ENCODE measurements around the gene MGLL. TPM values are rescaled to one million over a fixed set of nuclear protein-coding genes. Genes with fewer than 3 reads are reported as not detected.

Gene MGLL
- total and polyA plus RNA-seq, 8 donors, result 3.3 to 11.4 (median 6.6) TPM

- DNase-seq (peak in 1 of 6 donors; percentile 33), FAIRE-seq (no peak)
Measured at GRCh38 chr3:127690106-127690505, 132.2 kb downstream of the MGLL start.

GRCh38 chr3:127689266-127689860 is 133.0 kb downstream of the MGLL start:
- DNase-seq (peak in 2 of 6 donors; percentile 35 to 45), ATAC-seq (no peak), FAIRE-seq (no peak)
- no peak for TF ChIP-seq CTCF (IDR thresholded peaks at IDR 0.05)
- 86 to 89% methylated on average over 19 of the region's 19 CpGs for WGBS, 2 donors
- intact Hi-C loops (cut with DNase I), result no loop called here
- H3K27me3 ChIP-seq, result no peaks in the 10 kb centered on the region
- H3K9me3 ChIP-seq, result no peaks in the 10 kb centered on the region
- no peak overlapping the region for H3K4me3 ChIP-seq
- no peaks in the 10 kb centered on the region for H3K36me3 ChIP-seq
- H3K27ac ChIP-seq, result no peak overlapping the region
- no peaks in the 10 kb centered on the region for H3K4me1 ChIP-seq

More at GRCh38 chr3:127690106-127690505, 132.2 kb downstream of the MGLL start:
- Histone ChIP-seq H3K4me1 (no peaks in the 10 kb centered on the region), H3K4me3 (no peak overlapping the region), H3K9me3 (no peaks in the 10 kb centered on the region), H3K27me3 (no peaks in the 10 kb centered on the region), H3K36me3 (no peaks in the 10 kb centered on the region), H3K27ac (no peak overlapping the region)
- 58 to 59% methylated on average over 4 of the region's 4 CpGs for WGBS, 2 donors
- no peak for TF ChIP-seq CTCF (IDR thresholded peaks at IDR 0.05)
- ATAC-seq, result no peak
- intact Hi-C loops (cut with DNase I), result loop anchor here in 1 of 3 donors (10.0 kb wide), 1 partner anchor 115 kb away; no protein-coding TSS in a partner anchor

DNA sequence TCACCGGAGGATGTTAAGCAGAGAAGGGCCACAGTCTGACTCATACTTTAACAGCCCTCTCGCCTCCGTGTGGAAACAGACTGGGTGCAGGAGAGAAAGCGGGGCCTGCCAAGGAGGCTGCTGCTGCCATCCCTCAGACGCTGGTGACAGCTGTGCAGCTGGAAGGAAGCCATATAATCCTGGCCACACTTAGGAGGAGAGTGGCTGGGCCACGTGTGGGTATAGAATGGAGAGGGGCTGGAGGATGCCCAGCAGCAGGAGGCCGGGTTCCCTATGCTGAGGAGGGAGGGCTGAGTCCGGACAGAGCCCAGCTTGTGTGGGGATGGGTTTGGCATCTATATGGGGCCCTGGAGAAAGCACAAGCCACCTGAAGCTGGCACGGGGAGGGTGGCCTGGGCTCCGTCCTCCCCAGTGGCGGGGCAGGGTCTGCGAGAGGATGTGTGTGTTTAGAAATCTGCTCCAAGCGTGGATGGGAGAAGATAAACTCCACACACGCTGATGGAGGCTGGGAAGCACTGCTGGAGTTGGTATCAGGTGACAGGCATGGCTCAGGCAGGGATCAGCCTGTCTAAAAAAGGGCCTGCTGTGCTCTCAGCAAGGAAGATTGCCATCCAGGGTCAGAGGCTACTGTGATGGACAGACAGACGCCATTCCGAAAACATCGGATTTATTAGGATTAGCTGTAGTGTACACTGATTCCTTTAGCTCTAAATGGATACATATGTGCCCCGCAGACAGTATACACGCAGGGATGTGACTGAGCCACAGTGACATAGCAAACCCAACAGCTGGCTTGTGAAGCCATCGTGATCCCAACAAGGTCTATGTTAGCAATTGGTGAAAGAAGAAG is 133.7 kb downstream of the MGLL start:
- ATAC-seq, result peak in 1 of 4 donors; percentile 24
- intact Hi-C loops (cut with DNase I), result no loop called here
- Histone ChIP-seq H3K36me3 (no peaks in the 10 kb centered on the region), H3K27ac (no peak overlapping the region), H3K4me1 (no peaks in the 10 kb centered on the region), H3K9me3 (no peaks in the 10 kb centered on the region), H3K4me3 (no peak overlapping the region), H3K27me3 (no peaks in the 10 kb centered on the region)
- WGBS, 2 donors, result 70 to 76% methylated on average over 20 of the region's 20 CpGs
- no peak for FAIRE-seq
- TF ChIP-seq CTCF (IDR thresholded peaks at IDR 0.05), result no peak
- DNase-seq, result peak in 2 of 6 donors; percentile 38 to 44

DNA sequence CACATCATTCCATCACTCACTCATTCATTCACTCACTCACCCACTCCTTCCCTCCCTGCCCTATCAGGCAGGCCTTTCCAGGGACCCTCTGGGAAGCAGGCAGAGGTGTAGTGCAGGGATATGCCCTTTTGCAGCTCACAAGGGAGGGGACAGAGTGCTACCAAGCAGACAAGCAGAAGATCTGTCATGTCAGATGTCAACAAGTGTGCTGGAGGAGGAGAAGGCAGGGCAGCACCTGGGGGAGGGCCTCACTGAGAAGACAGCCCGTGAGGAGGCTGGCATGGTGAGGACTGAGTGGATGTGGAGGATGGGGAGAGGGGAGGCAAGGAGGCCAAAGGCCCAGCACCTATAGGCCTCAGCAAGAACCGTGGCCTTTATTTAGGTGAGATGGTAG is 134.3 kb downstream of the MGLL start:
- Histone ChIP-seq H3K9me3 (no peaks in the 10 kb centered on the region), H3K4me3 (no peak overlapping the region), H3K4me1 (no peaks in the 10 kb centered on the region), H3K27ac (no peak overlapping the region), H3K36me3 (no peaks in the 10 kb centered on the region), H3K27me3 (no peaks in the 10 kb centered on the region)
- ATAC-seq, result no peak
- intact Hi-C loops (cut with DNase I), result no loop called here
- WGBS, 2 donors, result 62 to 74% methylated on average over 2 of the region's 2 CpGs
- DNase-seq, result peak in 1 of 6 donors; percentile 18
- FAIRE-seq, result no peak
- no peak for TF ChIP-seq CTCF (IDR thresholded peaks at IDR 0.05)

Data from pancreas (tissue), 10 donors.